Germinal center (tissue), 1 donor: ENCODE data around the gene PIBF1.
"Not testable (repeated sequence)": the region's sequence is repeated elsewhere in the genome, so short reads cannot be mapped to it uniquely, and the experiment has no call there.

Source experiments
- DNase-seq: peaks from one replicate; pipeline ENCODE4 v3.0.0; 2012; ENCODE audit warnings: mixed read lengths, low spot score

PIBF1 gene

GRCh38 chr13:72781451-72782439 is at the start of gene PIBF1, which contains the start of gene DIS3:
PIBF1 (plus strand) TSS chr13:72782133; CDS start chr13:72783470, 1,337 bp downstream.
DIS3 (minus strand) TSS chr13:72781900; CDS start chr13:72781832, 68 bp downstream.
- peak; percentile 95 for DNase-seq

- DNase-seq, result no peak
Observed at GRCh38 chr13:72737033-72737432, 44.9 kb upstream of the PIBF1 start.

- DNase-seq, result no peak
Observed at GRCh38 chr13:72740015-72740414, 41.9 kb upstream of the PIBF1 start.

GRCh38 chr13:72745260-72745659 is 36.7 kb upstream of the PIBF1 start:
- DNase-seq, result no peak

GRCh38 chr13:72751220-72751619 is 30.7 kb upstream of the PIBF1 start:
- no peak for DNase-seq

GRCh38 chr13:72754111-72754510 is 27.8 kb upstream of the PIBF1 start:
- no peak for DNase-seq

GRCh38 chr13:72757792-72758535 is 24.0 kb upstream of the PIBF1 start:
- no peak for DNase-seq

GRCh38 chr13:72760189-72760588 is 21.7 kb upstream of the PIBF1 start:
- DNase-seq, result no peak

GRCh38 chr13:72763411-72763810 is 18.5 kb upstream of the PIBF1 start:
- no peak for DNase-seq

GRCh38 chr13:72774019-72774418 is 7.9 kb upstream of the PIBF1 start:
- no peak for DNase-seq

- DNase-seq, result no peak
Observed at GRCh38 chr13:72782717-72783116, 784 bp downstream of the PIBF1 start.

- DNase-seq, result not testable (repeated sequence)
Observed at GRCh38 chr13:72784679-72785078, 2.7 kb downstream of the PIBF1 start.

- DNase-seq, result no peak
Observed at GRCh38 chr13:72788831-72789230, 6.9 kb downstream of the PIBF1 start.

GRCh38 chr13:72792640-72793039 is 10.7 kb downstream of the PIBF1 start:
- no peak for DNase-seq

- no peak for DNase-seq
Observed at GRCh38 chr13:72798817-72799216, 16.9 kb downstream of the PIBF1 start.

- no peak for DNase-seq
Observed at GRCh38 chr13:72804301-72804700, 22.4 kb downstream of the PIBF1 start.

GRCh38 chr13:72805676-72806346 is 23.9 kb downstream of the PIBF1 start:
- DNase-seq, result no peak

- DNase-seq, result not testable (repeated sequence)
Observed at GRCh38 chr13:72806514-72806913, 24.6 kb downstream of the PIBF1 start.

GRCh38 chr13:72808917-72809500 is 27.1 kb downstream of the PIBF1 start:
- peak; percentile 14 for DNase-seq

- DNase-seq, result no peak
Observed at GRCh38 chr13:72820156-72820897, 38.4 kb downstream of the PIBF1 start.

- DNase-seq, result no peak
Observed at GRCh38 chr13:72820898-72821279, 39.0 kb downstream of the PIBF1 start.
